Subcutaneous adipose tissue (tissue), 4 donors: Measurements from ENCODE around the gene ITPKB. TPM values are rescaled to one million over a fixed set of nuclear protein-coding genes. Genes with fewer than 3 reads are reported as not detected.

Experiments used
- total RNA-seq, 4 donors: library from RNA; depleted of rRNA; stranded (reverse); fragments of >200 nt; gene quantifications; one replicate each; pipeline ENCODE4 v1.1.0, GENCODE V29; 2016
- TF ChIP-seq, protein P1 (sequence below): fragments of 450-650 bp; IDR thresholded peaks from one replicate; pipeline ENCODE4 v1.5.1; 2016; ENCODE audit warnings: low read depth, mild to moderate bottlenecking, control low read depth, antibody characterized with exemption, moderate library complexity

Gene ITPKB
- total RNA-seq, 4 donors from 2014 or later: 16.6 to 72.5 (median 28.1) TPM

DNA sequence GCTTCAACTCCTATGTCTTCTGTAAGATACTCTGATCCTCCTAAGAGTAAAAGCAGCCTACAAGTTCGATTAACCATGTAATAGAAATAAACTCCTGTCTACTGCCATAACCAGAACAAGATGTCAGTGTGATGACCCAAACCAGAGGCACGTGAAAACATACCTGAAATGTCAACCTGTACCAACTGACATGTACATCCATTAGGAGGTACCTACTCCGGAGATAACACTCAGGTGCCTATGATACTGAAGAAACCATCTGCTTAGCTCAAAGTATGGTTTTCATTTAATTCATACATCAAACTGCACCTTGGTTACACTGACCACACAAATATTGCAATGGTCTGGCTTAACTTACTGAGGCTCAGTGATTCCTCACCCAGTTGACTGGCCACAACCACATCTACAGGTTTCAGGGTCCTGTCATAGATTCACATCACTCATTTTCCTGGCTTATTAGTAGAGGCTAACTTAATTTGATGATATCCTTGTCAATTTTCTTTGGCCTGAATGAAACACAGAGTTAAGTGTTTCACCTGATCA, 4.4 kb downstream of the ITPKB start:
- TF ChIP-seq, protein P1, sequence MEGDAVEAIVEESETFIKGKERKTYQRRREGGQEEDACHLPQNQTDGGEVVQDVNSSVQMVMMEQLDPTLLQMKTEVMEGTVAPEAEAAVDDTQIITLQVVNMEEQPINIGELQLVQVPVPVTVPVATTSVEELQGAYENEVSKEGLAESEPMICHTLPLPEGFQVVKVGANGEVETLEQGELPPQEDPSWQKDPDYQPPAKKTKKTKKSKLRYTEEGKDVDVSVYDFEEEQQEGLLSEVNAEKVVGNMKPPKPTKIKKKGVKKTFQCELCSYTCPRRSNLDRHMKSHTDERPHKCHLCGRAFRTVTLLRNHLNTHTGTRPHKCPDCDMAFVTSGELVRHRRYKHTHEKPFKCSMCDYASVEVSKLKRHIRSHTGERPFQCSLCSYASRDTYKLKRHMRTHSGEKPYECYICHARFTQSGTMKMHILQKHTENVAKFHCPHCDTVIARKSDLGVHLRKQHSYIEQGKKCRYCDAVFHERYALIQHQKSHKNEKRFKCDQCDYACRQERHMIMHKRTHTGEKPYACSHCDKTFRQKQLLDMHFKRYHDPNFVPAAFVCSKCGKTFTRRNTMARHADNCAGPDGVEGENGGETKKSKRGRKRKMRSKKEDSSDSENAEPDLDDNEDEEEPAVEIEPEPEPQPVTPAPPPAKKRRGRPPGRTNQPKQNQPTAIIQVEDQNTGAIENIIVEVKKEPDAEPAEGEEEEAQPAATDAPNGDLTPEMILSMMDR: no peak

DNA sequence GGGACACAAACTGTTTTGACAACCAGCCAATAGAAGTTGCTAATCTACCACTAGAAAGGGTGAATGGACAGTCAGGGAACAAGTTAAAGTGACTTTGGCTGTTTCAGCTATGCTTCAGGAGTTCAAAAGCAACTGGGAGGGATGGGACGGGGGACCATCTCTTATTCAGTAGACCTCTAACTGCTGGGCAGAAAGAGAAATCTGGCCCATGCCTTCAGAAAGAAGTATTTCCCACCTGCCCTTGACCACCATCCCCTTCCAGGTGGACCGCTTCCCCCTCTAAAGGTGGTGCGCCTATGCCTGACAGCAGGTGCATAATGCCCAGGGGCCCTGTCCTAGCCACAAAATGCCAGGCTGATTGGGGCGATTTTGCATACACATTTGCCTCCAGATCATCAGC, 5.2 kb downstream of the ITPKB start:
- TF ChIP-seq, protein P1: no peak

- TF ChIP-seq, protein P1: no peak
Observed at GRCh38 chr1:226733304-226733703, 5.8 kb downstream of the ITPKB start.

DNA sequence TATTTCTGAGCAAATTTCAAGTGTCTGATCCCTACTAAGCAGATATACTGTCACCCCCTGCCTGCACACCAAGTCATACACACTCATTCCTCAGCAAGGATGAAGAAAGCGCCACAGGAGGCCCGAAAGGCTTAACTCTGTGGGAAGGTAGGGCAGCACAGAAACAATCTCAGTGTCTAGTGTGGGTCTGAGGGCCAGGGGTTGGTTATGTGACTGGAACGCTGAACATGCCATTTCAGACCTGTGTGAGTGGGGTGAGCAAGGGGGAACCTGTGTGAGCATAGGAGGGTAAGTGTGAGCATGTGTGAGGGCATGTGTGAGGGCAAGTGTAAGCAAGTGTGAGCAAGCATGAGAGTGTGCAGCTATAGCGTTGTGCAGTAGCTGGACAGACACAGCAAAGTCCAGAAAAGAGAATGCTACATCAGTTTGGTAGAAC, 6.2 kb downstream of the ITPKB start:
- TF ChIP-seq, protein P1: no peak

DNA sequence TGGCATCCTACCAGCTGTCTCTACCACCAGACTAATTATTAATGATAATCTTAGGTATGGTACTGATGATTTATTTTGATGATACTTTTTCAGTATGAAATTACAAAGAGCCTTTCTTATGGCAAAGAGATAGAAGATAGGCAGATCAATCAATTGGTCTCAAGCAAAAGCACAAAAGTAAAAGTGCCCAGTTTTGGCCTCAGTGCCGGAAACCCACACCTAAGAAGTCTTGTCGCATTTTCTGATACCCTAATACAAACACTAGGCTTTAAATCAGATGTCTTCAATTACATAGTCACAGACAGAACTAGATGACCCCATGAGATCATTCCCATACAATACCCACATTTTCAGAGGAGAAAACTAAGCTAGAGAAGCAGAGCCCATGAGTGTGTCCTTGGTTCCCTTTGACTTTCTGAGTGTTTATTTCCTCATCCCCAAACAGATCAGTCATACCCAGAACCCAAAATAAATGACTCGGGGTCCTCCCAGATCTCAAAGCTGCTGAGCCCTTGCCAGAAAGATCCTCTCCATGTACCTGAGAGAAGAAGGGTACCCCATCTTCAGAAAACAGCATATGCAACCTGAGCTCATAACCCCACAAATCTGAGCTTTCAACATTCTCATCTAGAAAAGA, 7.7 kb downstream of the ITPKB start:
- TF ChIP-seq, protein P1: no peak

- TF ChIP-seq, protein P1: no peak
Observed at GRCh38 chr1:226730836-226731235, 8.2 kb downstream of the ITPKB start.

- TF ChIP-seq, protein P1: no peak
Observed at GRCh38 chr1:226730071-226730470, 9.0 kb downstream of the ITPKB start.
